ENCODE data around the gene TMEM229B.

TMEM229B gene

DNA sequence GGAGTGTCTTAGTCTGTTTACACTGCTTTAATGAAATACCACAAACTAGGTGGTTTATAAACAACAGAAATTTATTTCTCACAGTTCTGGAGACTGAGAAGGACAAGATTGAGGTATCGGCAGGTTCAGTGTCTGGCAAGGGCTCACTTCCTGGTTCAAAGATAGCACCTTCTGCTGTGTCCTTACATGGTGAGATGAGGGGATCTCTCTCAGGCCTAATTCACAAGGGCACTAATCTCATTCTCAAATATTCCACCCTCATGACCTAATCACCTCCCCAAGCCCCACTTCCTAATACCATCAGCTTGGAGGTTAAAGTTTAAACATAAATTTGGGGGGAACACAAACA, 41.5 kb downstream of the TMEM229B start:
- DNase-seq, result no peak

DNA sequence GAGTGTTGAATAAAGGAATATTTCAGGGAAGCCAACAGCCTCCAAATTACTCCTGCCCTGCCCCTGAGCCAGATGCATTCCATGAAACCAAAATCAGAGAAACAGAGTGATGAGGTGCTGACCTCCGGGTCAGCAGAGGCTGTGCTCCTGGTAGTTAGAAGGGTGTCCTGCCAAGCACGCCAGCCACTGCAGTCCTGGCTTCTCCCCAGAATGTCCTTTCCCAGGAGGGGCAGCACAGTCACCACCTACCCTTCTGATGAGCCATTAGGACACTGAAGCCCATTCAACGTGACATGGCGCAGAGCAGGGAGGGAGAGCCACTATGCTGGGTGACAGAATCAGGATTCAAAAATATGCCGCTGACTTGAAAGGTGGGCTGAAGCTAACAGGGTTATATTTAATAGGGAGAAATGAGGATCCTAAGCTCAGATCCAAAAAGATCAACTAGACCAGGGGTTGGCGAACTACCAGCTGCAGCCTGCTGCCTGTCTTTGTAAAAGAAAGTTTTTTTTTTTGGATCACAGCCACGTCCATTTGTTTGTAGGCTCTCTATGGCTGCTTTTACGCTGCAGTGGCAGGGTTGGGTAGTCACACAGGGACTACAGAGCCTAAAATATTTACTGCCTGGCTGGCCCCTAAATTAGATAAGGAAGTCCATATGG, 42.0 kb downstream of the TMEM229B start:
- no peak for DNase-seq

DNA sequence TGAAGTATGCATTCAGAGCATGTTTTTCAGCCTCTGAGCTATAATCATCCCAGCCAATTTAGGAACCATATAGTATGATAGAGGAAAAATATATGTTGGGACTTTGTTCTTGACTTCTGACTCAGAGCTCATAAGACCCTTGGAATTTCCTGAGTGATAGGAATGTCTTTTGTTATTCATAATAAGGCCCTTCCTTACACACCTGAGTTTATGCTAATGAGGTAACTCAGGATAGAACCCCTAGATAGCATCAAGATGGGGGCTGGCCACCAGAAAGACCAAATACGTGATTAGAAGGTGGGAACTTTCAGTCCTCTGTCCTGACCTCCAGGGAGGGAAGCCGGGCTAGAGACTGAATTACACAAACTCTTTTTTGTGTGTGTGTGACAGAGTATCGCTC, 44.1 kb downstream of the TMEM229B start:
- DNase-seq, result no peak

DNA sequence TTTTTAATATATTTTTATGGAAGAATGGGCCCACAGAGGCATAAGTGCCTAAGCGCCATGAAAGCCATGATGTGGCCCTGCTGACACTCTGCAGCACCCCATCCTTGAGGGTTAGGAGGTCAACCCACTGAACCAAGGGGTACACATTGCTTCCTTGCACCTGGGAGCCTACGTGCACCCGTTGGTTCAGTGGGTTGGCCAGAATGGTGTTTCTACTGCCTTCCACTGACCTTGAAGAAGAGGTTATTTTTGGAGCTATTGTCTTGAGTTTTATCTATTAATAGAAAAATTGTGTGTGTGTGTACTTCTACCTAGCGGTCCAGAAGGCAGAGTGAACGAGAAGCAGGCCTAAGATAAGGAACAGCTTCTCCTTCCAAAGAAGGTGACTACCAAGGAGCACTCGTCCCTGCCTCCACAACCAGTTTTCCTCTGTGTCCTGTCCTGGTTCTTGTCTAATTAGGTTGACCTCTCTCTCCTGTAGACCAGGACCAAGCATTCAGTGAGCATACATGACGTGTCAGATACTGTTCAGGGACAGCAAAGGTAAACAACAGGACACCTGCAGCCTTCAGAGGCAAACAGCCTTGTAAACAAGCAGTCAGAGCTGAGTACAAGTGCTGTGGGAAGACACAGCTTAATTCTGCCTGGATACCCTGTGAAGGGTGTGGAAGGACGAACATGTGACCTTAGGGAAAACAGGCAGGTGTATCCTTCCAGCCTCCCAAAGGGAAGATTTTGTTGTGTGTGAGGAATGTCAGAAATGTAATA, 46.2 kb downstream of the TMEM229B start:
- no peak for DNase-seq

DNA sequence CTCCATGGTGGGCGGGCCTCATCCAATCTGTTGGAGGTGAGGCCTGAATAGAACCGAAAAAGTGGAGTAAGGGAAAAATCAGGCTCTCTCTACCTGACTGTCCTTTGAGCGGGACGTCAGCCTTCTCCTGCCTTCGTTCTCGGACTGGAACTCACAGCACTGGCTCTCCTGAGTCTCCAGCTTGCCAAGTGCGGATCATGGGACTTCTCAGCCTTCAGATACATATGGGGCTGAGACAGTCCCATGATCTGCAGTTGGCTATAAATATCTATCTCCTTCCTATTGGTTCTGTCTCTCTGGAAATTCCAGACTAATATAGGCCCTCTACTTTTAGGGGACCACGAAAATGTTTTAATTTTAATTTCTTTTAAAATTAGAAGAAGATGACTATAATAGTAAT, 46.8 kb downstream of the TMEM229B start:
- no peak for DNase-seq

DNA sequence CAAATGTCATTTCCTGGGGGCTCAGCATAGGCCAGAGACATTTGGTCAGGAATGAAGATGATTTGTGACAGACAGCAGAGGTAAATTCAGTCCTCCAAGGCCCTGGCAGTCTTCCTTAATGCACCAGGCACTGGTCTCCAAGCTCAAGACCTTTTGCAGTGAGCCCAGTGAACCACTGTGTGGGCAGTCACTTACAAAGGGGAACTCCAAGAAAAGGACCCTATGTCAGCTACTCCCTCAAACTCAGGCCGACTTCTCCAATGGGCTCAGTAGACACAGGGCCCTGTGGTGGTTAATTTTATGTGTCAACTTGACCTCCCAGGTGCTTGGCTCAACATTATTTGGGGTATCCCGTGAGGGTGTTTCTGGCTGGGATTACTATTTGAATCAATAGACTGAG, 47.3 kb downstream of the TMEM229B start:
- DNase-seq, result no peak

DNA sequence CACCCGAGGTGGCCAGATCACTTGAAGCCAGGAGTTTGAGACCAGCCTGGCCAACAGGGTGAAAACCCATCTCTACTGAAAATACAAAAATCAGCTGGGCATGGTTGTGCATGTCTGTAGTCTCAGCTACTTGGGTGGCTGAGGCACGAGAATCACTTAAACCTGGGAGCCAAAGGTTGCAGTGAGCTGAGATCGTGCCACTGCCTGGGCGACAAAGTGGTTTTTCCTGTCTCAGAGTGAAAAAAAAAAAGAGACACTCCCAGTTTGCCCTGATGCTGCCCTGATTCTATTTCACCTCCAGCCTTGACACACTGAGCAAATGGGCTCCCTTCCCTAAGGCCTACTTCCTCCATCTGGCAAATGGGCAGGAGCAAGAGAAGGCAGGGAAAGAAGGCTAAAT, 48.0 kb downstream of the TMEM229B start:
- DNase-seq, result no peak

DNA sequence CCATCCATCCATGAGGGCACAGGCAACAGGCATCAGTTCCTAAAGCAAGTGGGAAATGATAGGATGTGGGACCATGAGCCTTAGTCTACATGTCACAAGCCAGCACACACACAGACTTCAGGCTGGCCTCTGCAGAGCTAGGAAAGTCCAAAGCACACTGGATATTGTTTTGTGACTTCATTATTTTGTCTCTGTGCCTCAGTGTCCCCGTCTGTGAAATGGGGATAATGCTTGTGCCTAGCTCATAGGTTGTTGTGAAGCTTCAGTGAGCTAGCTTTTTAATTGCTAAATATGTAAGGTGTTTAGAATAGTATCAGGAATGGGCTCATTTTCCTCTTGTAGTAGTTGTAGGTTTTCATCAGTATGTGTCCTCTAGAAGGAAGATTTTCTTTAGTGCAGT, 49.6 kb downstream of the TMEM229B start:
- no peak for DNase-seq

DNA sequence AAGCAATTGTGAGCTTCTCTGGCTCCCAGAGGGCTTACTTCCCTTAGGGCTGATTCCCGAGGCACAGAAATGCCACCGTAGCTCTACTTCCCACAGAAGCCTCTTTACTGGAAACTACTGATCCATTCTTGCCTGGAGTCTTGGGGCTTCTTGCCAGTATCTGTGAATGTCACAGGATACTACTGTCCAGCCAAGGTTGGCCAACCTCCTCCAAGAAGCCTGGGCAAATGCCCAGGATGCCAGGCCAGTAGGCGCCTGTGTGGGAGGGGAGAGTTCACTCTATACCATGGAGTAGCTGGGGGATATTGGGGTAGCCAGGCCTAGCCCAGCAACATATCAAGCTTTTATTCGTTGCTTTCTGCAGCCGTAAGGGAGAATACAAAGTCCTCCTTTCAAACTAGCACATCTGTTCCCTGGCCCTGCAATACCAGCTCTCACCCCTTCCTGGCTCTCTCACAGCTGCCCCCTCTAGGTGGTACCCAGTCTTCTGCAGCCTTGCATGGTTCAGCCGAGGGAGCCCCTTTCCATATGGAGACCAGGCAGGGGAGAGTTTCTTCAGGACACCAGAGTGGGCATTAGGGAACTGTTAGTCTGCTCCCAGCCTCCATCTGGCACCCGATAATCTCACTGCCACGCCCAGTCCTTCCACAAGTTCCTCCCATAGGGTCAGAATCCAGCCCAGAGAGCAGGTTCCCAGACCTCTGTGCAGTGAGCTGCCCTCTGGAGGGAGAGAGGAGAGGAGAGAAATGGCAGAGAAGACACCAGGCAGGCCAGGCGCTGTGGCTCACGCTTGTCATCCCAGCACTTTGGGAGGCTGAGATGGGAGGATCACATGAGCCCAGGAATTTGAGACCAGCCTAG, 52.3 kb downstream of the TMEM229B start:
- DNase-seq, result no peak

DNA sequence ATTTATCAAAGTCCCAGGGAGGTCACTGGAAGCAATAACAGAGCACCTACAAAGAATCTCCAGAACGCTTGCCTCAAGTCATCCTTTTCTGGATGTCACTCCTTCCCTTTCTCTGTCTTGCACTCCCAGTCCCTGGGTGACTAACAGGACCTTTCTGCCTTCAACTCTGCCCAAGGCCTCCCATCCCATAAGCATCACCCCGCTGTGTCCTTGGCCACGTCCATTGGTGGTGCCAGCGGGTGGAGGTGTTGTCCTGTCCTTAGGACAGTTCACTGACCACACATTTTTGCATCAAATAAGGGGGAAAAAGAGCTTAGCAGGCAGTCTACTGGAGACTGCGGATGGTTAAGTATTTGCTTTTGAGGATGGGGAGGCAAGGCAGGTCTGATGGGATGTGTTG, 52.9 kb downstream of the TMEM229B start:
- DNase-seq, result no peak

DNA sequence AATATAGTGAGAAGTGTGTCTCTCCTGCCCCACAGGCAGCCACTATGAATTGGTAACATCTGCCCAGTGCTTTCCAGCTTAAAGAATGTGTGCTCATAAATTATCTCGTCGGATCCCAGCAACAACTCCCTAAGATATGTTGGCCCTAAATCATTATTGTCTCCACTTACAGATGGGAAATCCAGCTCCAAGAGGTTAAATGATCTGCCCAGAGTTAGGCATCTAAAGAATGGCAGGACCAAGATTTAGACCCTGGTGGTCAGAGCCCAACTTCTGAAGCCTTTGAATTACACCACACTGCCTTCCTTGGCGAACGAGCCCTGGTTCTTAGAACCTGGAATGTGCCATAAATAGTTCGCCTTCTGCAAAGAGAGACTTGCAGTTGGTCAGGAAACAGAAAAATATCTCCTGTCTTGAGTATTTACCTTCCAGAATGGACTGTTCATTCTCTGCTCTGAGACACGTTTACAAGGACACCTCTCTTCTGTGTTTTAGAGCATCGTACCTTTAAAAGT, 56.4 kb downstream of the TMEM229B start:
- DNase-seq, result no peak

DNA sequence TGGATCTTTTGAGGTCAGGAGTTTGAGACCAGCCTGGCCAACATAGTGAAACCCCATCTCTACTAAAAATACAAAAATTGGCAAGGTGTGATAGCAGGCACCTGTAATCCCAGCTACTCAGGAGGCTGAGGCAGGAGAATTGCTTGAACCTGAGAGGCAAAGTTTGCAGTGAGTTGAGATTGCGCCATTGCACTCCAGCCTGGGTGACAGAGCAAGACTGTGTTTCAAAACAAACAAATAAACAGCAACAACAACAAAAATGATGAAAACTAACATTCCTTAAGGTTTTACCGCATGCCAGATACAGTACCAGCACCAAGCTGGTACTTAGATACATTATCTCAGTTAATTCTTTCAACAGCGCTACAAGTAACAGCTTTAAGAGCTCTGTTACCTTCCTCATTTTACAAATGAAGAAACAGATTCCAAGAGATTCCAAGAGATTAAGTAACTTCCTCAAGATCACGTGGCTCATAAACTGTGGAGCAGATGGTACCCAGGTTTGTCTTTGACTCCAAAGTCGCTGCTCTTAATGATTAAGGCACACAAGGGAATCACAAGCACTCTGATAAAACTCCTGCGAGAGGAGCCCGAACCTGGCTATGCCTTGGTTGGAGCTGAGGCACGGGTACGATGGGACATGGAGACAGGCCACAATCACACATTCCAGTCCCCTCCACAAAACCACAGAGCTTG, 58.9 kb downstream of the TMEM229B start:
- DNase-seq, result no peak

DNA sequence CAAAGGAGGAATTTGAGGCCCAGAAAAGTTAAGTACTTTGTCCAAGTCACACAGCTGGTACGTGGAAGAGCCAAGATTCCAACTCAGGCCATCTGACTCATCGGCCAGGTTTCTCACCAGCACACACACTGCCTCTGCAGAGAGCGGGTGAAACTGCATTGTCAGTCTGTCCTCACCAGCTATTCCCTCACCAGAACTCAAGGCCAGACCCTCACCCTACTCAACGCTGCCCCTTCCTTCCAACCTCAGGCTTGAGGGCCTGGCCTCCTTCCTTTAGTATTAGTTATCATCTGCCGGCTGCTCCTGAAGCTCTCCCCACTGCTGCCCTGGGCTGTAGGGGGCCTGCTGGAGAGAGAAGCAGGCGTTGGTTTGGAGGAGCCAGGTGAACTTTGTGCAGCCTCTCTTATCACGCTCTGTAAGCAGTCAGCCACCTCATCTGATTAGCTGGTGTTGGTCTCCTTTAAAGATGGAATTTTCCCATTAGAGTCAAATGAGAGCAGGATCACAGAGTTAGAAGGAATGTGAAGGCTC, 60.0 kb downstream of the TMEM229B start:
- DNase-seq, result no peak

DNA sequence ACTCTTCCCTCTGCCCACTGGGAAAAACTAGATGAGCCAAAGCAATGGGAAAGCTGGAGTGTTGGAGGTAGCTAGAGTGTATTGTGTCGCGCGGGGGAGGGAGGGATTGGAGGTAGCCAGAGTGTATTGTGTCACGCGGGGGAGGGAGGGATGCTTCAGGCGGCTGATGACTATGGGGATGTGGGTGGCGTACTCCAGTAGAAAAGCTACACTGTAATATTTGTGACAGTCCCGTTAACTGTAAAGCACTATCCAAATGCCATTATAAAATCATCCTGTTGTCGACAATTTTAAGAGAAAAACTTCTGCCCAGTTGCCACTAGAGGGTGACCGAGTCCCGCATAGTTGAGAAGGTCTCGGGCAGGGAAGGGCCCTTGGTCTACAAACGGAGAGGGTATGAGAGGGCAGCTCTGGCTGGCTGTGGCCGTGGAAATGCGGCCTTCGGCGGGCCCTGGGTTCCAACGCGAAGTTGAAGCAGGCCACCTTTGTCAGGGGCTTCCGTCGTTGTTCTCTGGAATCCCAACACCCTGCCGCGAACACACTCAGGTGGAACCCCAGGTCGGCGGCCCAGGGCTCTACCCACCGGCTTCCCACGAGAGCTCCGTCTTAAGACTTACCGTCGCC, 61.4 kb downstream of the TMEM229B start:
- DNase-seq, result peak; percentile 69

DNA sequence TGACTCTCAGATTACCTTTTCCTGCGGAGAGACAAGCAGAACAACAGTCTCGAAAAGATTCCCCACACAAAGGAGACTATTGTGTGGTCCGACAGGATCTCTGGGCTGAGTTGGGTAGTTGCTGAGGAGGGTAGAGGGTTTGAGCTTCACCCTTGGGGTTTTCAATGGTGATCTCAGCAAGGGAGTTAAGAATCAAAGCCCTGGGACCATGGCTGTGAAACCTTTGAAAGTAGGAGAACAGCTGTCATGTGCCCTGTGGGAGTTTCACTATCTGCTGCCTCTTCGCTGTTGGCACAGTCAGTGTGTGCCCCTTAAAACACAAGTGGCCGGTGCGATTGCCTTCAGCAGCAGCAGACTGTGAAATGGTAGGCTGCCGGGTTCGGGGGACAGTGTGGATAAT, 62.4 kb downstream of the TMEM229B start:
- DNase-seq, result no peak

DNA sequence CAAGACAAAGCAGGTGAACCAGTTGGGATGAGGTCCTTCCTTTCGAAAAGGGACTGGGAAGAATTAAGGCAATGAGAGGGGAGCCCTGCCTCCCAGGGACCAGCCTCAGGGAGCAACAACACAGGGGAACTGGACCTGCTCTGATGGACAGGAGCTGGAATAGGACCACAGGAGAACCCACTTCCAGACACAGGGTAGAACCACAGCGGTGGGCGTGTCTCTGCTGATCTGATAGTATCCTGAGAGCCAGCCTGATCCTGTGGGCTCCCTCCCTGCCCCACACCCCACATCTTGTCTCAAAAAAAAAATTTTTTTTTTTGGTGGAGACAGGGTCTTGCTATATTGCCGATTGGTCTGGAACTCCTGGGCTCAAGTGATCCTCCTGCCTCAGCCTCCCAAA, 62.9 kb downstream of the TMEM229B start:
- DNase-seq, result no peak

DNA sequence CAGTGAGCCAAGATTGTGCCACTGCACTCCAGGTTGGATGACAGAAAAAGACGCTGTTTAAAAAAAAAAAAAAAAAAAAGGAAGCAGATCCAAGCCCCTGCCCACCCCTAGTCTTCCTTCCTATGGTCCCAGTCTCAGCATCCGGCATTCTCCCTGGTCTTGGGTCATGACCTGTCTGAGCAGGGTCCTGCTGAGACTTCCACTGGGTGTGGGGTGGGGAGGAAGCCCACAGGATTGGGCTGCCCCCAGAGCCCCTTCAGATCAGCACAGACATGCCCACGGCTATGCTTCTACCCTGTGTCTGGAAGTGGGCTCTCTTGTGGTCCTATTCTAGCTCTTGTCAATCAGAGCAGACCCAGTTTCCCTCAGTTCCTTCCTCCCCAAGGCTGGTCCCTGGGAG, 64.0 kb downstream of the TMEM229B start:
- no peak for DNase-seq

DNA sequence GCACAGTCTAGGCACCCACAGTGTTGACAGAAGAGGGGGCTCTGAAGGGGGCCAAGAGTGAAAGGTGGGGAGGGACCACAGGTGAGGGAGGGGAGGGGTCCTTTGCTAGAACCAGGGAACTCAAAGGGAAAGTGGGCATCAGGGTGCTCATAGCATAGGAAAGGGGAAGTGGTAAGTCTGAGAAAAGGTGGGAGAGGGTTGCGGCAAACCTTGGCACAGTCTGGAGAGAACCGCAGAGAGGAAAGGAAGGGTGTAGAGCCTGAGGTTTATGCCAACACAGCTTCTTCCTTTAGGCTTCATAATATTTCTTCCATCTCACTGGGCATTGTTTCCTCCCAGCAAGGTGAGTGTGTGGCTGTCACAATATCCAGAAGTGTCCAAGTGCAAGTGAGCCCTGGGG, 65.1 kb downstream of the TMEM229B start:
- no peak for DNase-seq

DNA sequence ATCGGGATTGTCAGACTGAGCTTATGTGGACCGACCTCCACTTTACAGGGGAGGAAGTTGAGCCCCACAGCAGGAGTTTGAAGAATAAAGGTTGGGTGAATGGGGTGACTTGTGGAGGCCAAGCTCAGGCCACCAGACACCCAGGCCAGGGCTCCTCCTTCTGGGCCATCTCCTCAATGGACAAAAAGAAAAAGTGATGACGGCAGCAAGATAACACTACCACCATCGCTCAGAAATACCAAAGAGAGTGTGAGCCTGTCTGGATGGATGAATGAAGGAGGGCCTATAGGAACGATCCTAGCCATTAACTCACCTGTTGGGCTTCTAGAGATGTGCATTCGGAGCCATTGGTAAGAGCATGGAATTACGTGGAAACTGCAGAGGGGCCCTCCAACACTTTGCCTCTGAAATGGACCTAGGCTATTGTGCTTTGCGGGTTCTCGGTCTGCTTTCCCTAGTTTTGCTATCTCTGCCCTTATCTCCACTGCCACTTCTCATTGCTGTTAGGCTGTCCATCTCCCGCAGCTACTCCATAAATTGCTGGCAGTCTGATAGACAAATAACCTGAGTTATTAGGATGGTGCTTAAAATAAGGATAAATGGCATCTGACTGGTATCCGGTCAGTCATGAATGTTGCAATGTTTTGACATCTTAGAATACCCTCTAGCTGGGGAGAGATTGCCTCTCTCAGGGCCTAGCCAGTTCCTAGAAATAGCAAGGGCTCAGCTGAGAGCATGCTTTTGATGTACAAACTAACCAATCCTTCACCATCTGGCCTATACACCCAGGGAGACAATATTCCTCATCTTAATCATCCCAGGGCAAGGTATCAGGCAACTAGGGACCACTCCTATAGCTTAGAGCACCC, 66.9 kb downstream of the TMEM229B start:
- no peak for DNase-seq

All from stimulated activated CD4-positive, alpha-beta T cell treated with anti-CD3 and anti-CD28 coated beads, Interleukin-4, amount 100 ng/mL, for 1 hour (primary cell).